HG02610 (cell line): Measurements from ENCODE around the gene CSMD2.

Experiments used
- ATAC-seq: cut with Tn5 transposase; IDR thresholded peaks from one replicate; pipeline ENCODE4 v1.9.1; 2021; ENCODE audit warnings: mild to moderate bottlenecking, moderate library complexity; ENCODE audit not compliant: unreplicated experiment

Gene CSMD2

GRCh38 chr1:33624261-33624990 is 540.6 kb downstream of the CSMD2 start:
- no peak for ATAC-seq

- ATAC-seq: no peak
Observed at GRCh38 chr1:33623811-33624210, 541.2 kb downstream of the CSMD2 start.

- ATAC-seq: no peak
Observed at GRCh38 chr1:33622757-33623156, 542.3 kb downstream of the CSMD2 start.

GRCh38 chr1:33618636-33619035 is 546.4 kb downstream of the CSMD2 start:
- no peak for ATAC-seq

- no peak for ATAC-seq
Observed at GRCh38 chr1:33617451-33617850, 547.6 kb downstream of the CSMD2 start.

GRCh38 chr1:33616780-33617179 is 548.2 kb downstream of the CSMD2 start:
- ATAC-seq: no peak

GRCh38 chr1:33615546-33615945 is 549.5 kb downstream of the CSMD2 start:
- no peak for ATAC-seq

GRCh38 chr1:33610864-33611455 is 554.1 kb downstream of the CSMD2 start:
- no peak for ATAC-seq

- ATAC-seq: no peak
Observed at GRCh38 chr1:33610391-33610790, 554.6 kb downstream of the CSMD2 start.

- no peak for ATAC-seq
Observed at GRCh38 chr1:33609739-33610138, 555.3 kb downstream of the CSMD2 start.

GRCh38 chr1:33608825-33609400 is 556.1 kb downstream of the CSMD2 start:
- no peak for ATAC-seq

- no peak for ATAC-seq
Observed at GRCh38 chr1:33607444-33608005, 557.5 kb downstream of the CSMD2 start.

- no peak for ATAC-seq
Observed at GRCh38 chr1:33606272-33606671, 558.8 kb downstream of the CSMD2 start.

- no peak for ATAC-seq
Observed at GRCh38 chr1:33602271-33602670, 562.8 kb downstream of the CSMD2 start.

- ATAC-seq: no peak
Observed at GRCh38 chr1:33601751-33602150, 563.3 kb downstream of the CSMD2 start.

- ATAC-seq: no peak
Observed at GRCh38 chr1:33599516-33600115, 565.4 kb downstream of the CSMD2 start.

GRCh38 chr1:33588726-33589125 is 576.3 kb downstream of the CSMD2 start:
- ATAC-seq: no peak

- ATAC-seq: no peak
Observed at GRCh38 chr1:33586795-33587194, 578.2 kb downstream of the CSMD2 start.

GRCh38 chr1:33586106-33586505 is 578.9 kb downstream of the CSMD2 start:
- no peak for ATAC-seq

- ATAC-seq: no peak
Observed at GRCh38 chr1:33583567-33583966, 581.5 kb downstream of the CSMD2 start.

GRCh38 chr1:33578557-33579448 is 586.2 kb downstream of the CSMD2 start:
- ATAC-seq: no peak
